Upper lobe of left lung (tissue), 4 donors: ENCODE measurements around the gene ULK1.
A peak's percentile ranks its signal among the peaks of the same experiment; 100 is the strongest.

Experiments used
- POLR2A ChIP-seq, 4 donors: fragments of 450-650 bp; IDR thresholded peaks; one replicate each; pipeline ENCODE4 v1.5.1; 2016 to 2017; ENCODE audit warnings: antibody characterized with exemption in 4 of 4, mild to moderate bottlenecking in 2 of 4
- POLR2AphosphoS5 ChIP-seq, 2 donors: sonication (generic); formaldehyde crosslinking; IDR thresholded peaks; one replicate each; pipeline ENCODE4 v1.5.1; 2017; ENCODE audit warnings: antibody characterized with exemption in 2 of 2
- TF ChIP-seq, protein P1 (sequence below), 6 experiments: fragments of 450-650 bp in 4 of 6; fragments of 200-600 bp in 2 of 6; sonication (generic) in 2 of 6; IDR thresholded peaks; one replicate each; pipeline ENCODE4 v1.5.1; 2016 to 2019; ENCODE audit warnings: antibody characterized with exemption in 6 of 6

DNA sequence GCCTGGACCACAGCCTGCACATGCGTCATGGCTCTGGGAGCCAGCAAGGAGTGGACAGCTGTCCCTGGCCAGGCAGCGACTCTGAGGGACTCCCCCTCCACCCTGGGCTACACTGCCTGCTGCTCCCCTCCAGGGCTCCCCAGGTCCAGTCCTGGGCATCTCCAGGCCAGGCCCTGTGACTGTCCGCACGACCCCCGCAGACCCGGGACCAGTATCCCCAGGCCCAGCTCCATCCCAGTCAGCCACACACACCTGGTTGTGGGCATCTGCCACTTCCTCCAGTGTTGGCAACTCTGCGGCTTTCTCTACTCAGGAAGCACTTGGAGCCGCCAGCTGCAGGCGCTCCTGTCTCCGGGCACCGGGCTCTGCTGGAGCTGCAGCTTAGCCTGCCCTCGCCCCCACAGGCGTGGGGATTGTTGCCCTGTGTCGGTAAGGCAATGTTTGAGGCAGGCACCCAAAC lies 2.4 kb downstream of the ULK1 start:
- TF ChIP-seq, protein P1, sequence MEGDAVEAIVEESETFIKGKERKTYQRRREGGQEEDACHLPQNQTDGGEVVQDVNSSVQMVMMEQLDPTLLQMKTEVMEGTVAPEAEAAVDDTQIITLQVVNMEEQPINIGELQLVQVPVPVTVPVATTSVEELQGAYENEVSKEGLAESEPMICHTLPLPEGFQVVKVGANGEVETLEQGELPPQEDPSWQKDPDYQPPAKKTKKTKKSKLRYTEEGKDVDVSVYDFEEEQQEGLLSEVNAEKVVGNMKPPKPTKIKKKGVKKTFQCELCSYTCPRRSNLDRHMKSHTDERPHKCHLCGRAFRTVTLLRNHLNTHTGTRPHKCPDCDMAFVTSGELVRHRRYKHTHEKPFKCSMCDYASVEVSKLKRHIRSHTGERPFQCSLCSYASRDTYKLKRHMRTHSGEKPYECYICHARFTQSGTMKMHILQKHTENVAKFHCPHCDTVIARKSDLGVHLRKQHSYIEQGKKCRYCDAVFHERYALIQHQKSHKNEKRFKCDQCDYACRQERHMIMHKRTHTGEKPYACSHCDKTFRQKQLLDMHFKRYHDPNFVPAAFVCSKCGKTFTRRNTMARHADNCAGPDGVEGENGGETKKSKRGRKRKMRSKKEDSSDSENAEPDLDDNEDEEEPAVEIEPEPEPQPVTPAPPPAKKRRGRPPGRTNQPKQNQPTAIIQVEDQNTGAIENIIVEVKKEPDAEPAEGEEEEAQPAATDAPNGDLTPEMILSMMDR (IDR thresholded peaks at IDR 0.05), result peak in 1 of 6 experiments; percentile 4
- TF ChIP-seq POLR2A (IDR thresholded peaks at IDR 0.05) (no peak), POLR2AphosphoS5 (IDR thresholded peaks at IDR 0.05) (no peak)
